ENCODE measurements around the gene SLAMF1.

DNA sequence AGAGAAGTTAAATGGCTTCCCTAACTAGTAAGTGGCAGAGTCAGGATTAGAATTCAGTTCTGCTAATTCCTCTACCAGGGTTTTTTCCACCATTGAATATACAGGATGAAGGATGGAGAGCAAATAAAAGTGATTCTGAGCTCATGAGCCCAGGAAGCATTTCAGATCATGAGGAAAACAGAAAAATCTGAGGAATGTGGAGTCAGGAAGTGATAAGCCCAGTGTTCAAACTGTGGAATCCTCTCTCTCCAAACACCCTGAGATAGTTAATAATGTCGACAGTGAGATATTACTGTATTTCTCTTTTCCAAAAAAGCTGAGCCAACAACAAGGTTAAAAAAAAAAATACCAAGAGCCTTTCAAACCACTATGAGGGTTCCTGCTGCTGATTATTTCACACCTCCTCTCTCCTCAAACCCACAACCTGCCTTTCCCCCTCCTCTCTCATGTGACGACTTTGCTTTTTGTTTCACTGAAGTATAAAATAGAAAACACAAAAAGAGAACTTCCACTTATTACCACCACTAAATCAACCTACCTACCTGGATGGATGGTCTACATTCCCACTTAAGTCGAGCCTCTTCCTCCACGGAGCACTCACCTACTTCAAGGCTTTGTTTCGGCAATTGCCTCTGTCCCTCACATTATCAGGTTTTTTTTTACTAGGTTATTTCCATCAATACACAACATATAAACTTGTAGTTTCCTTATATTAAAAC, 8.9 kb downstream of the SLAMF1 start:
- TF ChIP-seq, protein P1, sequence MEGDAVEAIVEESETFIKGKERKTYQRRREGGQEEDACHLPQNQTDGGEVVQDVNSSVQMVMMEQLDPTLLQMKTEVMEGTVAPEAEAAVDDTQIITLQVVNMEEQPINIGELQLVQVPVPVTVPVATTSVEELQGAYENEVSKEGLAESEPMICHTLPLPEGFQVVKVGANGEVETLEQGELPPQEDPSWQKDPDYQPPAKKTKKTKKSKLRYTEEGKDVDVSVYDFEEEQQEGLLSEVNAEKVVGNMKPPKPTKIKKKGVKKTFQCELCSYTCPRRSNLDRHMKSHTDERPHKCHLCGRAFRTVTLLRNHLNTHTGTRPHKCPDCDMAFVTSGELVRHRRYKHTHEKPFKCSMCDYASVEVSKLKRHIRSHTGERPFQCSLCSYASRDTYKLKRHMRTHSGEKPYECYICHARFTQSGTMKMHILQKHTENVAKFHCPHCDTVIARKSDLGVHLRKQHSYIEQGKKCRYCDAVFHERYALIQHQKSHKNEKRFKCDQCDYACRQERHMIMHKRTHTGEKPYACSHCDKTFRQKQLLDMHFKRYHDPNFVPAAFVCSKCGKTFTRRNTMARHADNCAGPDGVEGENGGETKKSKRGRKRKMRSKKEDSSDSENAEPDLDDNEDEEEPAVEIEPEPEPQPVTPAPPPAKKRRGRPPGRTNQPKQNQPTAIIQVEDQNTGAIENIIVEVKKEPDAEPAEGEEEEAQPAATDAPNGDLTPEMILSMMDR (IDR thresholded peaks at IDR 0.05; ENCODE audit: low read depth, low read length), result no peak
- TF ChIP-seq POLR2A (IDR thresholded peaks at IDR 0.05; ENCODE audit: extremely low read depth, insufficient read length) (no peak), MYC (IDR thresholded peaks at IDR 0.05; ENCODE audit: low read depth, low read length) (no peak)
- TF ChIP-seq, protein P2, sequence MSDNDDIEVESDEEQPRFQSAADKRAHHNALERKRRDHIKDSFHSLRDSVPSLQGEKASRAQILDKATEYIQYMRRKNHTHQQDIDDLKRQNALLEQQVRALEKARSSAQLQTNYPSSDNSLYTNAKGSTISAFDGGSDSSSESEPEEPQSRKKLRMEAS (IDR thresholded peaks at IDR 0.05; ENCODE audit: low read depth, low read length), result no peak
